Muscle layer of colon (tissue), 2 donors: ENCODE results near the gene BTBD7.
"Not testable (repeated sequence)": the region's sequence is repeated elsewhere in the genome, so short reads cannot be mapped to it uniquely, and the experiment has no call there.

Experiments
- H3K27ac ChIP-seq: one replicate; pipeline ENCODE4 v1.7.0; 2013; ENCODE audit warnings: low read depth, mild to moderate bottlenecking, low read length, moderate library complexity
- H3K27me3 ChIP-seq, 2 donors: one replicate each; pipeline ENCODE4 v1.7.0; 2013; ENCODE audit warnings: low read length in 2 of 2, mild to moderate bottlenecking in 2 of 2; ENCODE audit not compliant: insufficient read depth in 2 of 2, control insufficient read depth in 1 of 2
- H3K36me3 ChIP-seq: one replicate; pipeline ENCODE4 v1.7.0; 2013; ENCODE audit warnings: mild to moderate bottlenecking, low read length; ENCODE audit not compliant: insufficient read depth
- H3K4me1 ChIP-seq: one replicate; pipeline ENCODE4 v1.7.0; 2013; ENCODE audit warnings: mild to moderate bottlenecking, low read length; ENCODE audit not compliant: insufficient read depth
- H3K4me3 ChIP-seq, 2 donors: one replicate each; pipeline ENCODE4 v1.7.0; 2013; ENCODE audit warnings: low read length in 2 of 2, low read depth in 1 of 2, mild to moderate bottlenecking in 1 of 2, moderate library complexity in 1 of 2
- H3K9ac ChIP-seq: one replicate; pipeline ENCODE4 v1.7.0; 2013; ENCODE audit warnings: low read length
- H3K9me3 ChIP-seq: one replicate; pipeline ENCODE4 v1.7.0; 2013; ENCODE audit warnings: mild to moderate bottlenecking, low read length
- donor health status: abdominal sarcoma.
- donor health status: Adenocarcinoma of cecum.

The BTBD7 gene, protein sequence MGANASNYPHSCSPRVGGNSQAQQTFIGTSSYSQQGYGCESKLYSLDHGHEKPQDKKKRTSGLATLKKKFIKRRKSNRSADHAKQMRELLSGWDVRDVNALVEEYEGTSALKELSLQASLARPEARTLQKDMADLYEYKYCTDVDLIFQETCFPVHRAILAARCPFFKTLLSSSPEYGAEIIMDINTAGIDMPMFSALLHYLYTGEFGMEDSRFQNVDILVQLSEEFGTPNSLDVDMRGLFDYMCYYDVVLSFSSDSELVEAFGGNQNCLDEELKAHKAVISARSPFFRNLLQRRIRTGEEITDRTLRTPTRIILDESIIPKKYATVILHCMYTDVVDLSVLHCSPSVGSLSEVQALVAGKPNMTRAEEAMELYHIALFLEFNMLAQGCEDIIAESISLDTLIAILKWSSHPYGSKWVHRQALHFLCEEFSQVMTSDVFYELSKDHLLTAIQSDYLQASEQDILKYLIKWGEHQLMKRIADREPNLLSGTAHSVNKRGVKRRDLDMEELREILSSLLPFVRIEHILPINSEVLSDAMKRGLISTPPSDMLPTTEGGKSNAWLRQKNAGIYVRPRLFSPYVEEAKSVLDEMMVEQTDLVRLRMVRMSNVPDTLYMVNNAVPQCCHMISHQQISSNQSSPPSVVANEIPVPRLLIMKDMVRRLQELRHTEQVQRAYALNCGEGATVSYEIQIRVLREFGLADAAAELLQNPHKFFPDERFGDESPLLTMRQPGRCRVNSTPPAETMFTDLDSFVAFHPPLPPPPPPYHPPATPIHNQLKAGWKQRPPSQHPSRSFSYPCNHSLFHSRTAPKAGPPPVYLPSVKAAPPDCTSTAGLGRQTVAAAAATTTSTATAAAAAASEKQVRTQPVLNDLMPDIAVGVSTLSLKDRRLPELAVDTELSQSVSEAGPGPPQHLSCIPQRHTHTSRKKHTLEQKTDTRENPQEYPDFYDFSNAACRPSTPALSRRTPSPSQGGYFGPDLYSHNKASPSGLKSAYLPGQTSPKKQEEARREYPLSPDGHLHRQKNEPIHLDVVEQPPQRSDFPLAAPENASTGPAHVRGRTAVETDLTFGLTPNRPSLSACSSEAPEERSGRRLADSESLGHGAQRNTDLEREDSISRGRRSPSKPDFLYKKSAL

DNA sequence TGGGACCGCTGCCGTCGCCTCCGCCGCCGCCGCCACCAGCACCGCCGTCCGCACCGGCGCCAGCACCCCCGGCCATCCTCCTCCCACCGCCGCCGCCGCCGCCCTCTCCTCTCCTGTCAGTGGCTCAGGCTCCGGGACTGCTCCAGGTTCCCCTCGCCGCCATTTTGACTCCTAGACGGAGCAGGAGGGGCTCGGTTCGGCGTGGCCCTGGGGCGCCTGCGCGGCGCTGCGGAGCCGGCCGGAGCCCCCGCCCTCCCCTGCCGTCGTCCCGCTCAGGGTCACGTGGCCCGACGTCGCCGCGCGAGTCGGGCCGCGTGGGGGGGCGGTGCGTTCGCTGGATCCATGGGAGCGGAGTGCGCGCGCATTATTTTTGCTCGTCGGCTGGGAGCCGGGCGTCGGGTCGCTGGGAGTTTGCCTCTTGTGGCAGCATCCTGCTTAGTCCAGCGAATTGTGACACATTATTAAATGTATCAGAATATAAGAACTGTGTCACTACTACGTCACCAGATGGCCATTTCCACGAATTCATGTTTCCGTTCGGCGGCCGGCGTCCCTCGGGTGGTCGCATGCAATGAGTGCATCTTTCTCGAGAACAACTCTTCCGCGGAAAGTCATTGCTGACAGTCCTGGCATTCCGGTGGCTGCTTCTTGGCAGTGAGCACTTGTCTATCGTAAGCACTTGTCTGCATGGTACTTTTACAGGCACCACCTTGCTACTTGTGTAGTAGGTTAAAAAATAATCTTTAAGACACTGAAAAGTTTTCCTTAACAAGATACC lies at the start of gene BTBD7:
BTBD7 (minus strand) TSS at position 184 of the 778 bp plus-strand sequence. CDS start 36,985 bp downstream, outside the sequence.
- peaks cover 14% of the 10 kb centered on the region for H3K4me1 ChIP-seq
- H3K4me3 ChIP-seq: peak within 1 kb of the TSS; percentile 83 to 94
- H3K36me3 ChIP-seq: no peaks in the 10 kb centered on the region
- H3K27ac ChIP-seq: peak within 1 kb of the TSS; percentile 85
- H3K27me3 ChIP-seq: no peaks in the 10 kb centered on the region
- no peaks in the 10 kb centered on the region for H3K9me3 ChIP-seq
- peak within 1 kb of the TSS; percentile 65 for H3K9ac ChIP-seq

- H3K36me3 ChIP-seq: no peaks in the 10 kb centered on the region
- no peak overlapping the region for H3K4me3 ChIP-seq
- H3K9ac ChIP-seq: no peak overlapping the region
- no peaks in the 10 kb centered on the region for H3K4me1 ChIP-seq
- H3K27ac ChIP-seq: no peak overlapping the region
- no peaks in the 10 kb centered on the region for H3K9me3 ChIP-seq
- H3K27me3 ChIP-seq: no peaks in the 10 kb centered on the region
Measured at GRCh38 chr14:93381644-93382043, 48.8 kb upstream of the BTBD7 start.

GRCh38 chr14:93379831-93380230 lies 47.0 kb upstream of the BTBD7 start:
- no peak overlapping the region for H3K27ac ChIP-seq
- no peaks in the 10 kb centered on the region for H3K27me3 ChIP-seq
- H3K9me3 ChIP-seq: no peaks in the 10 kb centered on the region
- no peak overlapping the region for H3K9ac ChIP-seq
- no peaks in the 10 kb centered on the region for H3K4me1 ChIP-seq
- no peaks in the 10 kb centered on the region for H3K36me3 ChIP-seq
- H3K4me3 ChIP-seq: no peak overlapping the region

DNA sequence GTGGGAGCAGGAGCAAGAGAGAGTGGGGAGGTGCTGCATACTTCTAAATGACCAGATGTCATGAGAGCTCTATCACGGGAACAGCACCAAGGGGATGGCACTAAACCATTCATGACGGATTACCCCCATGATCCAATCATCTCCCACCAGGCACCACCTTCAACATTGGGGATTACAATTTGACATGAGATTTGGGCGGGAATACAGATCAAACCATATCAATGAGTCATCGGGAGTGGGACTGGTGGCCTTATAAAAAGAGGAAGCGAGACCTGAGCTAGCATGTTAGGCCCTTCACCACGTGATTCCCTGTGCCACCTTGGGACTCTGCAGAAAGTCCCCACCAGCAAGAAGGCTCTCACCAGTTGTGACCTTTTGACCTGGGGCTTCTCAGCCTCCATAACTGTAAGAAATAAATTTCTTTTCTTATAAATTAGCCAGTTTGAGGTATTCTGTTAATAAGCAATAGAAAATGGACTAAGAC lies 42.9 kb upstream of the BTBD7 start:
- Histone ChIP-seq H3K9ac (no peak overlapping the region), H3K4me1 (no peaks in the 10 kb centered on the region), H3K4me3 (no peak overlapping the region), H3K27ac (no peak overlapping the region), H3K9me3 (no peaks in the 10 kb centered on the region), H3K27me3 (no peaks in the 10 kb centered on the region), H3K36me3 (no peaks in the 10 kb centered on the region)

DNA sequence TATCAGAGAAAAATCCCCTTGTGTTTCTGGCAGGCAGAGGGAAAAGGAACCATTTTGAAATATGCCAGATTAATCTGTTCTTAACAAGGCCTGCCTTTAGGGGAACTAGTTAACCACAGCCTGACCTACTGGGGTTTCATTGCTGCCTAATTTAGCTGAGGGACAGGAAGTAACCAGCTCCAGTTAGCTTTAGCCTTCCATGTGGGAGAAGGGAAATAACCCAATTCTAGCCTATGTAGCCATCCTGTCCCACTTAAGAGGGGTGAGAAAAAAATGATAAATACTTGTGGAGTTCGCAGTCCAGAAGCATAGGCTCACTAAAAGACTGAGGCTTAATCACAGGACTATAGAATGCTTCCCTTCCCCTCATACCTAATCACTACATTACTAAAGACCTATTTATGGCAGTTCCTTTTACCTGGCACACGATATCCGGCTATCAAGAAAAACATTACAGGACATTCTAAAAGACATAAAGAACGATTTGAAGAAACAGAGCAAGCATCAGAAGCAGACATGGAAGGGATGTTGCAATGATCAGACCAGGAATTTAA lies 37.0 kb upstream of the BTBD7 start:
- no peak overlapping the region for H3K27ac ChIP-seq
- H3K27me3 ChIP-seq: no peaks in the 10 kb centered on the region
- H3K4me3 ChIP-seq: no peak overlapping the region
- H3K9ac ChIP-seq: no peak overlapping the region
- no peaks in the 10 kb centered on the region for H3K4me1 ChIP-seq
- no peaks in the 10 kb centered on the region for H3K9me3 ChIP-seq
- no peaks in the 10 kb centered on the region for H3K36me3 ChIP-seq

GRCh38 chr14:93368996-93369712 lies 36.3 kb upstream of the BTBD7 start:
- Histone ChIP-seq H3K36me3 (no peaks in the 10 kb centered on the region), H3K27me3 (no peaks in the 10 kb centered on the region), H3K27ac (no peak overlapping the region)

GRCh38 chr14:93354873-93355272 lies 22.0 kb upstream of the BTBD7 start:
- not testable (repeated sequence) for H3K27me3 ChIP-seq, H3K4me3 ChIP-seq, H3K27ac ChIP-seq

More at GRCh38 chr14:93368996-93369712, 36.3 kb upstream of the BTBD7 start:
- H3K4me3 ChIP-seq: no peak overlapping the region
- no peaks in the 10 kb centered on the region for H3K9me3 ChIP-seq
- no peak overlapping the region for H3K9ac ChIP-seq
- H3K4me1 ChIP-seq: no peaks in the 10 kb centered on the region

GRCh38 chr14:93348292-93348691 lies 15.5 kb upstream of the BTBD7 start:
- Histone ChIP-seq H3K27ac (no peak overlapping the region), H3K27me3 (no peaks in the 10 kb centered on the region), H3K4me3 (no peak overlapping the region), H3K9me3 (no peaks in the 10 kb centered on the region), H3K4me1 (no peaks in the 10 kb centered on the region), H3K9ac (no peak overlapping the region), H3K36me3 (no peaks in the 10 kb centered on the region)

More at GRCh38 chr14:93354873-93355272, 22.0 kb upstream of the BTBD7 start:
- H3K9ac ChIP-seq, H3K4me1 ChIP-seq, H3K36me3 ChIP-seq, H3K9me3 ChIP-seq: not testable (repeated sequence)

GRCh38 chr14:93347850-93348249 lies 15.0 kb upstream of the BTBD7 start:
- H3K36me3 ChIP-seq: no peaks in the 10 kb centered on the region
- H3K4me3 ChIP-seq: no peak overlapping the region
- H3K4me1 ChIP-seq: no peaks in the 10 kb centered on the region
- no peaks in the 10 kb centered on the region for H3K9me3 ChIP-seq
- no peak overlapping the region for H3K27ac ChIP-seq
- H3K9ac ChIP-seq: no peak overlapping the region
- H3K27me3 ChIP-seq: no peaks in the 10 kb centered on the region
